HK-2 (cell line): ENCODE measurements around the gene SLC24A4.
A peak's percentile ranks its signal among the peaks of the same experiment; 100 is the strongest.
"Not testable (repeated sequence)": the region's sequence is repeated elsewhere in the genome, so short reads cannot be mapped to it uniquely, and the experiment has no call there.

Source experiments
- DNase-seq: peaks from one replicate; pipeline ENCODE4 v3.0.0-alpha.2; 2018; ENCODE audit not compliant: unreplicated experiment

Gene SLC24A4

GRCh38 chr14:92369097-92369496 lies 46.1 kb downstream of the SLC24A4 start:
- DNase-seq: no peak

- no peak for DNase-seq
These were observed 49.3 kb downstream of the SLC24A4 start for GRCh38 chr14:92372230-92372629.

- no peak for DNase-seq
These were observed 50.4 kb downstream of the SLC24A4 start for GRCh38 chr14:92373336-92373735.

GRCh38 chr14:92380131-92380530 lies 57.2 kb downstream of the SLC24A4 start:
- no peak for DNase-seq

GRCh38 chr14:92380582-92380981 lies 57.6 kb downstream of the SLC24A4 start:
- DNase-seq: no peak

GRCh38 chr14:92382677-92383076 lies 59.7 kb downstream of the SLC24A4 start:
- DNase-seq: peak; percentile 4

GRCh38 chr14:92383805-92384204 lies 60.8 kb downstream of the SLC24A4 start:
- no peak for DNase-seq

GRCh38 chr14:92384461-92385133 lies 61.6 kb downstream of the SLC24A4 start:
- no peak for DNase-seq

GRCh38 chr14:92385561-92385960 lies 62.6 kb downstream of the SLC24A4 start:
- DNase-seq: no peak

- DNase-seq: no peak
These were observed 63.2 kb downstream of the SLC24A4 start for GRCh38 chr14:92386165-92386564.

- DNase-seq: no peak
These were observed 63.7 kb downstream of the SLC24A4 start for GRCh38 chr14:92386637-92387036.

GRCh38 chr14:92387578-92387977 lies 64.6 kb downstream of the SLC24A4 start:
- DNase-seq: no peak

GRCh38 chr14:92389598-92390158 lies 66.7 kb downstream of the SLC24A4 start:
- DNase-seq: no peak

GRCh38 chr14:92391726-92392125 lies 68.8 kb downstream of the SLC24A4 start:
- DNase-seq: no peak

GRCh38 chr14:92392711-92393110 lies 69.7 kb downstream of the SLC24A4 start:
- no peak for DNase-seq

GRCh38 chr14:92397150-92397952 lies 74.4 kb downstream of the SLC24A4 start:
- peak; percentile 25 for DNase-seq

GRCh38 chr14:92397953-92398564 lies 75.1 kb downstream of the SLC24A4 start:
- no peak for DNase-seq

GRCh38 chr14:92398888-92399636 lies 76.1 kb downstream of the SLC24A4 start:
- DNase-seq: no peak

- DNase-seq: no peak
These were observed 77.8 kb downstream of the SLC24A4 start for GRCh38 chr14:92400579-92401444.

GRCh38 chr14:92401561-92401960 lies 78.6 kb downstream of the SLC24A4 start:
- no peak for DNase-seq

GRCh38 chr14:92402500-92402899 lies 79.5 kb downstream of the SLC24A4 start:
- not testable (repeated sequence) for DNase-seq
